ENCODE data around the gene SSTR3.

Gene SSTR3

DNA sequence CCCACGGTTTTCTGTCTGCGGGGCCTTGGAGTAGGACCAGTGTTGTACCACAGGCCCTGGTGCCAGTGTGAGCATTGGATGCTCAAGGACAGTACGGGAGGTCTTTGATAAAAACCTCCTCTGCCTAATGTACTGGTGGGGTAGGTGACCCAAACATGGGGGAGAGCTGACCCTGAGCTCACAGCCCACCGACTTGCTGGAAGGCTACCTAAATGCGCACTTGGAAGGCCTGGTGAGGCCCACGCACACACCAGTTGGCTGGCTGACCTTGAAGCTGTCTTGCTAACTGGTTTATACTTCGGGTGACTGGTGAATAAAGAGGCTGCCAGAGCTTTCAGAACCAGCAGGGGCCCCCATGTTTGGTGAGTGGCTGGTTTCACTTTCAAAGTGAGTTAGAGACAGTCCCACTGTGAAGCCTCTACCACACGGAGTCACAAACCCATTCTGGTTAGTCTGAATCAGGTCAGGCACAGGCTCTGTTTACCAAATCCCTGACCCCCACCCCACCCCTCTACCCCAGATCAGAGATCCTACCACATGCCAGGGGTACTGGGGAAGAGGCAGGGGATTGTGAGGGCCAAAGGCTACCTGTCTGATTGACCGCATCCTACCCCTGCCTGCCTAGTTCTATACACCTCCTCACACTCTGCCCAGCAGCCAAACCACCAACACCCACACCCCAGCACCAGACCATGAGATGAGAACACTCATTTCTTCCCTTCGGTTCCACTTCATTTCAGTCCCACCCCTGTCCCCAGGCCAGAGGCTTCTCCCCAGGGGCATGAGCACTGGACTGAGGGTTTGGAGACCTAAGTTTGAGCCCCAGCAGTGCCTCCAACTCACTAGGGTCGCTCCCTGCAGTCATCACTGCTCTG lies 49.8 kb downstream of the SSTR3 start:
- DNase-seq (ENCODE audit: low read depth): no peak
- TF ChIP-seq, protein P1, sequence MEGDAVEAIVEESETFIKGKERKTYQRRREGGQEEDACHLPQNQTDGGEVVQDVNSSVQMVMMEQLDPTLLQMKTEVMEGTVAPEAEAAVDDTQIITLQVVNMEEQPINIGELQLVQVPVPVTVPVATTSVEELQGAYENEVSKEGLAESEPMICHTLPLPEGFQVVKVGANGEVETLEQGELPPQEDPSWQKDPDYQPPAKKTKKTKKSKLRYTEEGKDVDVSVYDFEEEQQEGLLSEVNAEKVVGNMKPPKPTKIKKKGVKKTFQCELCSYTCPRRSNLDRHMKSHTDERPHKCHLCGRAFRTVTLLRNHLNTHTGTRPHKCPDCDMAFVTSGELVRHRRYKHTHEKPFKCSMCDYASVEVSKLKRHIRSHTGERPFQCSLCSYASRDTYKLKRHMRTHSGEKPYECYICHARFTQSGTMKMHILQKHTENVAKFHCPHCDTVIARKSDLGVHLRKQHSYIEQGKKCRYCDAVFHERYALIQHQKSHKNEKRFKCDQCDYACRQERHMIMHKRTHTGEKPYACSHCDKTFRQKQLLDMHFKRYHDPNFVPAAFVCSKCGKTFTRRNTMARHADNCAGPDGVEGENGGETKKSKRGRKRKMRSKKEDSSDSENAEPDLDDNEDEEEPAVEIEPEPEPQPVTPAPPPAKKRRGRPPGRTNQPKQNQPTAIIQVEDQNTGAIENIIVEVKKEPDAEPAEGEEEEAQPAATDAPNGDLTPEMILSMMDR (IDR thresholded peaks at IDR 0.05; ENCODE audit: low read length, missing control alignments): no peak
- H3K4me3 ChIP-seq (replicated peaks; ENCODE audit: low read depth, low read length): no peak overlapping the region

DNA sequence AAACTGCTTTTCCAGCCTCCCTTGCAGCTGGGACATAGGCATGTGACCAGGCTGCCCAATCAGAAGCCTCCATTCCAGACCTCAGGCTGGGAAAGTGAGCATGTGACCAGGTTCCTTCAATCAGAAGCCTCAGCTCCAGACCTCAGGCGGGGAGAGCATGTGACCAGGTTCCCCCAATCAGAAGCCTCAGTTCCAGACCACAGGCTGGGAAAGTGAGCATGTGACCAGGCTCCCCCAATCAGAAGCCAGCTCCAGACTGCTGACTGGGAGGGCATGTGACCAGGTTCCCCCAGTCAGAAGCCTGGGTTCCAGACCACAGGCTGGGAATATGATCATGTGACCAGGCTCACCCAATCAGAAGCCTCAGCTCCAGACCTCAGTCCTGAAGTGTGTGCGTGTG lies 50.8 kb downstream of the SSTR3 start:
- TF ChIP-seq, protein P1 (IDR thresholded peaks at IDR 0.05; ENCODE audit: low read length, missing control alignments): no peak
- H3K4me3 ChIP-seq (replicated peaks; ENCODE audit: low read depth, low read length): no peak overlapping the region
- no peak for DNase-seq (ENCODE audit: low read depth)

DNA sequence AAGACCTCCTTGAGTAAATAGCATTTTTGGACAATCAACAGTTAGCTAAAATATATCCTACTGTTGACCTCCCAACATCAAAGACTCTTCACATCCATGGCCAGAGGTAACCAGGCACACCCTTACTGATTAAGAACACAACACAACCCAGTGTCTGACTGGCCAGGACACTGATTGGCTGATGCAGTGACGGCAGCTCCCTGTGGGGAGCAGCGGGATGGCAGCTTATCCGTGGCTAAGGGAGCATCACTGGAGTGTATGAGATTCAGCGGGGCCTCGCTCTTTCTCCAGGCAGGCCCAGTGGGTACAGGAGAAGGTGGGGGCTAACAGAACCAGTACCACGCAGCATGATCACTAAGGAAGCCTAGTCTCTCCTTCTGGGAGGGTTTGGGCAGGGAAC lies 52.2 kb downstream of the SSTR3 start:
- no peak for DNase-seq (ENCODE audit: low read depth)
- H3K4me3 ChIP-seq (replicated peaks; ENCODE audit: low read depth, low read length): no peak overlapping the region
- TF ChIP-seq, protein P1 (IDR thresholded peaks at IDR 0.05; ENCODE audit: low read length, missing control alignments): peak; percentile 2

DNA sequence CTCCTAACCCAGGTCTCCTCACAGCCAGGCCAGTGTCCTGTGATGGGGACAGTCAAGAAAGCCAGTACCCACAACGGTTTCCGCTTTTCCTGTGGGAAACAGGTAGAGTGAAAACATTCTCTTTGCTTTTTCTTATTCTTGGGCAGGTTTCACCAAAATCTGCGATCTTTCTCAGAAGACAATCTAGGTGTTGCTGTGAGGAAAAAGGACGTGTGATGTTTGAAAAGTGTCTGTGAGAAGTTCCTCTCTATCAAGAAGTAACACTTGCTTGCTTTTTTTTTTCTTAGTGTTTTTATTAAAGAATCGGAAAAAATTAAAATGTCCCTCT lies 53.4 kb downstream of the SSTR3 start:
- no peak overlapping the region for H3K4me3 ChIP-seq (replicated peaks; ENCODE audit: low read depth, low read length)
- no peak for DNase-seq (ENCODE audit: low read depth)

DNA sequence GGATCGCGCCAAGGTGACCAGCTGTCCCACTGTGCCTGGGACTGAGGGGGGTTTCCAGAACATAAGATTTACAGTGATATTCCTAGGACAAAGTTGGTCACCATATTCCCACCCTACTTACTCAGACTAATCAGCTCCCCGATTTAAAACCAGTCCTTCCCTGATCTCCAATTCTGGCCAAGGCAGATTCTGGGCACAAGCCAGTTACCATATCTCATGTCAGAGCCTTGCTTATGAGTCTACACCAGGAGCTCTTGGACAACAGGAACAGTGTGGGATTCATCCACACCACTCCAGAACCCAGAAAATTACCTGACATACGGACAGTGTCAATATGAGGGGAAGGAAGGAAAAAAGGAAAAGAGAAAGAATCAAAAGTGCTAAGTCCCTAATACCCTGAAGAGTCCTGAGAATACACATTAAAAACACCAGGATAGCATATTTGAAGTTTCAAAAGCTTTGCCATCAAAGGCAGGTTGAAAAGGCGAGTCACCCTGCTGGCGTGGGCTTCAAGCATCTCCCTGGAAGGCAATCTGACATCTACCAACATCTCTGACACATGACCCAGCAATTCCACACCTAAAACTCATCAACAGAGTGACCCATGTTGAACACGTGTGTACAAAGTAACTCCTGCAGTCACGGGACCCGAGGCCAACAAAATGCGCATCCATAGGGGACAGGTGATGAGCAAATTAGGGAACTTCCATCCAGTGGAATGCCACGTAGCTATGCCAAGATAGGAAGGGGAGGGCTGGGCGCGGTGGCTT lies 54.6 kb downstream of the SSTR3 start:
- TF ChIP-seq, protein P1 (IDR thresholded peaks at IDR 0.05; ENCODE audit: low read length, missing control alignments): no peak
- DNase-seq (ENCODE audit: low read depth): no peak
- H3K4me3 ChIP-seq (replicated peaks; ENCODE audit: low read depth, low read length): no peak overlapping the region

More for the DNA sequence above, 53.4 kb downstream of the SSTR3 start:
- TF ChIP-seq, protein P1 (IDR thresholded peaks at IDR 0.05; ENCODE audit: low read length, missing control alignments): no peak

DNA sequence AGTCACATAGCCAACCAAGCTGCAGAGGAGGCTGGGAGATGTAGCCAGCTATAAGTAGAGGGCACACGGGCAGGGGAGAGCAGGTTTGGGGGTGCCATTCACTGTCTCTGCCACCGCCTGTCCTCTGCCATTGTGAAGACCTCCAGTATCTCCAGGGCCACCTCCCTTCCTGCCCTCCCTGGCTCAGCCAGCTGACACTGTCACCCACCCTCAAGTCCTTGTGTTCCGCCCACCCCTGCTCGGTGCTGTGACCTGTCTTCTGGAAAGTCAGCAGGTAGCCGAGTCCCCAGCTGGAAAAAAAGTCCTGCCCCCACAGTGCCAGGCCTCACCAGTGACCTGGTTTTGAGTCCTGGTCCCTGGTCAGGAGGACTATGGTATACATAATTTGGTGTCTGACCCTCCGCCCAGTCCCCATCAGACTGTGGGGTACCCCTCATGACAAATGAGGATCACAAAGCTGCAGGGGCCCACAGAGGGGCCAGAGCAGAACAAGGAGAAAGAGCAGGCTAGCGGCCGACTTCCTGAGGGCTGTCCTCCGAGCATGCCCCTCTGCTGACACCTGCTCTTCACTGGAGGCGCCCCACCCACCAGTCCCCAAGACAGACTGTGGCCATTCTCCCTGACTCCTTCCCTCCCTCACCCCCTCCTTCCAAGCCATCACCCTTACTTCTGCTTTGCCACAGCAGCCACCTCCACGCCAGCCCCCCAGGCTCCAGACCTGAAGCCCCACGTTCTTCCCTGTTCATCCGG lies 55.4 kb downstream of the SSTR3 start:
- H3K4me3 ChIP-seq (replicated peaks; ENCODE audit: low read depth, low read length): no peak overlapping the region
- TF ChIP-seq, protein P1 (IDR thresholded peaks at IDR 0.05; ENCODE audit: low read length, missing control alignments): no peak
- no peak for DNase-seq (ENCODE audit: low read depth)
